Measurements from ENCODE around the gene DPM3. TPM values are rescaled to one million over a fixed set of nuclear protein-coding genes. Genes with fewer than 3 reads are reported as not detected.

The DPM3 gene
- total and polyA plus RNA-seq, 2 of the 13 experiments (the other 11 are each of a cell fraction or from before 2014, with no cell fraction given), result 23.2 to 53.4 TPM

DNA sequence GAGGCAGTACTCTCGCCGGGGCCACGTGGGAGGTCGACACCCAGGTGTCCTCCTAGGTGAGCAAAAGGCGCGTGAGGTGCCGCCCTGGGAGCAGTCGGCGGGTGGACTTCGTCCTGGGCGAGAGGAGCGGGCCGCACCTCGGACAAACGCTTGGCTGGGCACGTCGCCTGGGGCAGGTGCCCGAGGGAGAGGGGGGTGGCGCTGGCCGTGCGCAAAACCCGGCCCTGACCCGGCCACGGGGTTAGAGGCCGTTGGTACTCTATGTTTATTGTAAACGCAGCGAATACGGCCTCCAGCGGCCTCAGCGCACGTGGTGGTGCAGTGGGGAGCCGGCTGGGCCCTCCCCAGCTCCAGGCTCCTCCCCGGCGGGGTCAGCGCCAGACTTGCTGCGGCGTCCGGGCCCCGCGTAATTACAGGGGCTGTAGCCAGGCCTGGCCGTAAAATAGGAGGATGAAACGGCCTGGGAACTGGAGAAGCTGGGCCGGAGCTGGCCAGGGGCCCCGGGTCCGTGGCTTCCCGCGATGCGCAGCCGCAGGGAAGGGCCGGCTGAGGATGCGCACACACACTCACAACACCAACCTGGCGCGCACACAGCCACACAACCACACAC is 14.3 kb downstream of the DPM3 start (continued):
- TF ChIP-seq, protein P1, sequence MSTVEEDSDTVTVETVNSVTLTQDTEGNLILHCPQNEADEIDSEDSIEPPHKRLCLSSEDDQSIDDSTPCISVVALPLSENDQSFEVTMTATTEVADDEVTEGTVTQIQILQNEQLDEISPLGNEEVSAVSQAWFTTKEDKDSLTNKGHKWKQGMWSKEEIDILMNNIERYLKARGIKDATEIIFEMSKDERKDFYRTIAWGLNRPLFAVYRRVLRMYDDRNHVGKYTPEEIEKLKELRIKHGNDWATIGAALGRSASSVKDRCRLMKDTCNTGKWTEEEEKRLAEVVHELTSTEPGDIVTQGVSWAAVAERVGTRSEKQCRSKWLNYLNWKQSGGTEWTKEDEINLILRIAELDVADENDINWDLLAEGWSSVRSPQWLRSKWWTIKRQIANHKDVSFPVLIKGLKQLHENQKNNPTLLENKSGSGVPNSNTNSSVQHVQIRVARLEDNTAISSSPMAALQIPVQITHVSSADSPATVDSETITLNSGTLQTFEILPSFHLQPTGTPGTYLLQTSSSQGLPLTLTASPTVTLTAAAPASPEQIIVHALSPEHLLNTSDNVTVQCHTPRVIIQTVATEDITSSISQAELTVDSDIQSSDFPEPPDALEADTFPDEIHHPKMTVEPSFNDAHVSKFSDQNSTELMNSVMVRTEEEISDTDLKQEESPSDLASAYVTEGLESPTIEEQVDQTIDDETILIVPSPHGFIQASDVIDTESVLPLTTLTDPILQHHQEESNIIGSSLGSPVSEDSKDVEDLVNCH (CRISPR knock-in tag; IDR thresholded peaks at IDR 0.05), result no peak
- TF ChIP-seq SOX5 (CRISPR knock-in tag; IDR thresholded peaks at IDR 0.05; ENCODE audit: borderline replicate concordance) (peak; percentile 94), NPAS2 (CRISPR knock-in tag; IDR thresholded peaks at IDR 0.05; ENCODE audit: borderline replicate concordance) (no peak), DR1 (CRISPR knock-in tag; IDR thresholded peaks at IDR 0.05) (no peak), ZNF367 (CRISPR knock-in tag; IDR thresholded peaks at IDR 0.05; ENCODE audit: borderline replicate concordance) (no peak), CBFB (CRISPR knock-in tag; IDR thresholded peaks at IDR 0.05) (peak; percentile 83), SMARCE1 (IDR thresholded peaks at IDR 0.05; ENCODE audit: borderline replicate concordance) (no peak), FOXC1 (CRISPR knock-in tag; IDR thresholded peaks at IDR 0.05; ENCODE audit: borderline replicate concordance) (peak; percentile 68), HNF4A (CRISPR knock-in tag; IDR thresholded peaks at IDR 0.05) (peak; percentile 95), ZNF737 (CRISPR knock-in tag; IDR thresholded peaks at IDR 0.05; ENCODE audit: borderline replicate concordance) (no peak; the same call in 1 of the 2 replicates), HOXA7 (CRISPR knock-in tag; IDR thresholded peaks at IDR 0.05) (peak; percentile 68; the same call in 1 of the 2 replicates), MEF2D (CRISPR knock-in tag; IDR thresholded peaks at IDR 0.05) (peak; percentile 94), ZFP62 (CRISPR knock-in tag; IDR thresholded peaks at IDR 0.05) (no peak), MAFG (CRISPR knock-in tag; IDR thresholded peaks at IDR 0.05) (peak; percentile 2; the same call in 1 of the 2 replicates), ZNF670 (CRISPR knock-in tag; IDR thresholded peaks at IDR 0.05; ENCODE audit: borderline replicate concordance) (peak; percentile 78)
- TF ChIP-seq, protein P2, sequence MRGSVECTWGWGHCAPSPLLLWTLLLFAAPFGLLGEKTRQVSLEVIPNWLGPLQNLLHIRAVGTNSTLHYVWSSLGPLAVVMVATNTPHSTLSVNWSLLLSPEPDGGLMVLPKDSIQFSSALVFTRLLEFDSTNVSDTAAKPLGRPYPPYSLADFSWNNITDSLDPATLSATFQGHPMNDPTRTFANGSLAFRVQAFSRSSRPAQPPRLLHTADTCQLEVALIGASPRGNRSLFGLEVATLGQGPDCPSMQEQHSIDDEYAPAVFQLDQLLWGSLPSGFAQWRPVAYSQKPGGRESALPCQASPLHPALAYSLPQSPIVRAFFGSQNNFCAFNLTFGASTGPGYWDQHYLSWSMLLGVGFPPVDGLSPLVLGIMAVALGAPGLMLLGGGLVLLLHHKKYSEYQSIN (CRISPR knock-in tag; IDR thresholded peaks at IDR 0.05; ENCODE audit: borderline replicate concordance), result no peak
- TF ChIP-seq, protein P3, sequence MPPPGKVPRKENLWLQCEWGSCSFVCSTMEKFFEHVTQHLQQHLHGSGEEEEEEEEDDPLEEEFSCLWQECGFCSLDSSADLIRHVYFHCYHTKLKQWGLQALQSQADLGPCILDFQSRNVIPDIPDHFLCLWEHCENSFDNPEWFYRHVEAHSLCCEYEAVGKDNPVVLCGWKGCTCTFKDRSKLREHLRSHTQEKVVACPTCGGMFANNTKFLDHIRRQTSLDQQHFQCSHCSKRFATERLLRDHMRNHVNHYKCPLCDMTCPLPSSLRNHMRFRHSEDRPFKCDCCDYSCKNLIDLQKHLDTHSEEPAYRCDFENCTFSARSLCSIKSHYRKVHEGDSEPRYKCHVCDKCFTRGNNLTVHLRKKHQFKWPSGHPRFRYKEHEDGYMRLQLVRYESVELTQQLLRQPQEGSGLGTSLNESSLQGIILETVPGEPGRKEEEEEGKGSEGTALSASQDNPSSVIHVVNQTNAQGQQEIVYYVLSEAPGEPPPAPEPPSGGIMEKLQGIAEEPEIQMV (CRISPR knock-in tag; IDR thresholded peaks at IDR 0.05; ENCODE audit: low read depth), result peak; percentile 84; the same call in 1 of the 2 replicates
- TF ChIP-seq, protein P4, sequence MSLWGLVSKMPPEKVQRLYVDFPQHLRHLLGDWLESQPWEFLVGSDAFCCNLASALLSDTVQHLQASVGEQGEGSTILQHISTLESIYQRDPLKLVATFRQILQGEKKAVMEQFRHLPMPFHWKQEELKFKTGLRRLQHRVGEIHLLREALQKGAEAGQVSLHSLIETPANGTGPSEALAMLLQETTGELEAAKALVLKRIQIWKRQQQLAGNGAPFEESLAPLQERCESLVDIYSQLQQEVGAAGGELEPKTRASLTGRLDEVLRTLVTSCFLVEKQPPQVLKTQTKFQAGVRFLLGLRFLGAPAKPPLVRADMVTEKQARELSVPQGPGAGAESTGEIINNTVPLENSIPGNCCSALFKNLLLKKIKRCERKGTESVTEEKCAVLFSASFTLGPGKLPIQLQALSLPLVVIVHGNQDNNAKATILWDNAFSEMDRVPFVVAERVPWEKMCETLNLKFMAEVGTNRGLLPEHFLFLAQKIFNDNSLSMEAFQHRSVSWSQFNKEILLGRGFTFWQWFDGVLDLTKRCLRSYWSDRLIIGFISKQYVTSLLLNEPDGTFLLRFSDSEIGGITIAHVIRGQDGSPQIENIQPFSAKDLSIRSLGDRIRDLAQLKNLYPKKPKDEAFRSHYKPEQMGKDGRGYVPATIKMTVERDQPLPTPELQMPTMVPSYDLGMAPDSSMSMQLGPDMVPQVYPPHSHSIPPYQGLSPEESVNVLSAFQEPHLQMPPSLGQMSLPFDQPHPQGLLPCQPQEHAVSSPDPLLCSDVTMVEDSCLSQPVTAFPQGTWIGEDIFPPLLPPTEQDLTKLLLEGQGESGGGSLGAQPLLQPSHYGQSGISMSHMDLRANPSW (CRISPR knock-in tag; IDR thresholded peaks at IDR 0.05; ENCODE audit: borderline replicate concordance), result peak; percentile 80; the same call in 1 of the 2 replicates
